ENCODE data around the gene ZNF217.
"Not testable (repeated sequence)": the region's sequence is repeated elsewhere in the genome, so short reads cannot be mapped to it uniquely, and the experiment has no call there.

ZNF217 gene

GRCh38 chr20:53609491-53610445 lies 16.1 kb upstream of the ZNF217 start:
- H3K36me3 ChIP-seq: no peaks in the 10 kb centered on the region
- TF ChIP-seq CTCF (IDR thresholded peaks at IDR 0.05; ENCODE audit: low read depth, low read length): no peak
- H3K4me1 ChIP-seq: peaks cover 10% of the 10 kb centered on the region
- no peaks in the 10 kb centered on the region for H3K9me3 ChIP-seq
- no peaks in the 10 kb centered on the region for H3K27me3 ChIP-seq
- no peak overlapping the region for H3K4me3 ChIP-seq (ENCODE audit: low read depth, low read length)
- no peak for DNase-seq

- peaks cover 10% of the 10 kb centered on the region for H3K4me1 ChIP-seq
- no peak for DNase-seq
- TF ChIP-seq CTCF (IDR thresholded peaks at IDR 0.05; ENCODE audit: low read depth, low read length): no peak
These were observed 15.1 kb upstream of the ZNF217 start for GRCh38 chr20:53608456-53609452.

GRCh38 chr20:53608071-53608455 lies 14.4 kb upstream of the ZNF217 start:
- peaks cover 10% of the 10 kb centered on the region for H3K4me1 ChIP-seq
- no peak for DNase-seq
- no peaks in the 10 kb centered on the region for H3K36me3 ChIP-seq
- no peak for TF ChIP-seq CTCF (IDR thresholded peaks at IDR 0.05; ENCODE audit: low read depth, low read length)
- no peaks in the 10 kb centered on the region for H3K27me3 ChIP-seq
- no peak overlapping the region for H3K4me3 ChIP-seq (ENCODE audit: low read depth, low read length)
- H3K9me3 ChIP-seq: no peaks in the 10 kb centered on the region

More at GRCh38 chr20:53608456-53609452, 15.1 kb upstream of the ZNF217 start:
- Histone ChIP-seq H3K4me3 (ENCODE audit: low read depth, low read length) (no peak overlapping the region), H3K27me3 (no peaks in the 10 kb centered on the region), H3K9me3 (no peaks in the 10 kb centered on the region), H3K36me3 (no peaks in the 10 kb centered on the region)

GRCh38 chr20:53606364-53606985 lies 12.8 kb upstream of the ZNF217 start:
- H3K9me3 ChIP-seq: no peaks in the 10 kb centered on the region
- no peaks in the 10 kb centered on the region for H3K27me3 ChIP-seq
- peaks cover 7% of the 10 kb centered on the region for H3K4me1 ChIP-seq
- no peaks in the 10 kb centered on the region for H3K36me3 ChIP-seq
- no peak for TF ChIP-seq CTCF (IDR thresholded peaks at IDR 0.05; ENCODE audit: low read depth, low read length)
- no peak overlapping the region for H3K4me3 ChIP-seq (ENCODE audit: low read depth, low read length)
- DNase-seq: no peak

GRCh38 chr20:53605401-53605800 lies 11.8 kb upstream of the ZNF217 start:
- H3K4me3 ChIP-seq (ENCODE audit: low read depth, low read length); H3K9me3 ChIP-seq; H3K36me3 ChIP-seq; H3K27me3 ChIP-seq; H3K4me1 ChIP-seq; DNase-seq: not testable (repeated sequence)

- not testable (repeated sequence) for H3K9me3 ChIP-seq; DNase-seq; H3K4me1 ChIP-seq; H3K4me3 ChIP-seq (ENCODE audit: low read depth, low read length); H3K27me3 ChIP-seq; H3K36me3 ChIP-seq
These were observed 11.2 kb upstream of the ZNF217 start for GRCh38 chr20:53604846-53605245.

Measured in BE2C (cell line).